HFF-Myc (cell line): ENCODE results near the gene NOS1AP.

Experiments
- DNase-seq: peaks from one replicate; pipeline ENCODE4 v3.0.0-alpha.2; 2011; ENCODE audit warnings: low read depth; ENCODE audit errors: extremely low read depth
- H3K4me3 ChIP-seq: replicated peaks from 2 replicates; pipeline ENCODE4 v1.5.1; 2011; ENCODE audit warnings: low read depth, mild to moderate bottlenecking, control low read depth, low read length
- CTCF ChIP-seq: IDR thresholded peaks from 2 replicates; pipeline ENCODE4 v1.5.1; 2012; ENCODE audit warnings: mild to moderate bottlenecking, low read depth, low read length, control low read depth; ENCODE audit errors: missing control alignments

The NOS1AP gene

GRCh38 chr1:162328512-162328911 lies 259.0 kb downstream of the NOS1AP start:
- TF ChIP-seq CTCF, result no peak
- H3K4me3 ChIP-seq, result no peak overlapping the region
- no peak for DNase-seq

DNA sequence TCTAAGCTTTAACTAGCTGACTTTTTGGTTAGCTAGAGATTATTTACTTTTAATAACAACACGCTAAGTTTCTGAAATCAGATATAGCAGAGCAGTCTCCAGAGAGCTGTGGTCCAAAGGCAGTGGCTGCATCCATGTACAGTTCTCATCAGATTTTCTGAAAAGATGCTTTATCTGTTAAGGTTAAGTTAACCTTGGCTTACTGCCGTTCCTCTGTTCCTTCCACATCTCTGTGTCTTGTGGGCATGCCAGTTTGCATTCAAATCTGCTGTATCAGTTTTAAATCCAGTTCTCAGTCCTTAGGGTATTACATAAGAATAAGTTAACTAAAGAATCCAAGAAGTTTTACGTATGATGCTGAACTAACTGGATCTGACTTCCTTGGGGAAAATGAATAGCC lies 260.3 kb downstream of the NOS1AP start:
- no peak for DNase-seq
- TF ChIP-seq CTCF, result no peak
- H3K4me3 ChIP-seq, result no peak overlapping the region

GRCh38 chr1:162333991-162334390 lies 264.5 kb downstream of the NOS1AP start:
- no peak for TF ChIP-seq CTCF
- no peak for DNase-seq
- H3K4me3 ChIP-seq, result no peak overlapping the region

DNA sequence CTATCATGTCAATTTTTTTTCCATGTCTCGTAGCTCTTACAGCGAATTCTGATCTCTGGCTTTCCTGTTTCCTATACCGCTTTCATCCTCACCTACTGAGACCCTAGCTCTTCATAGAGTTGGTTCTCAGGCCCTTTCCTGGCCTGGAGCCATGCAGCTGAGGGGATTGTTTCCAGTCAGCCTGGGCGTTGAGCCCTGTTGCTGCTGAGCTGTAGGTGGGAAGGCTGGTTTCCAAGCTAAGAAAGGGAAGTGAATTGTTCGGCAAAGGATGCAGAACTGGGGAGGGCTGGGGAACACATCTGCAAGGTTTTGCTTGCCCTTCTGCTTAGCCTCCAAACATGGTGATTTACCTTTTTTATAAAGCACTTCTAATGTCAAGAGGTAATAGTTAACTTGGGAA lies 265.6 kb downstream of the NOS1AP start:
- DNase-seq, result no peak
- H3K4me3 ChIP-seq, result no peak overlapping the region
- no peak for TF ChIP-seq CTCF

GRCh38 chr1:162336621-162337285 lies 267.3 kb downstream of the NOS1AP start:
- no peak overlapping the region for H3K4me3 ChIP-seq
- no peak for TF ChIP-seq CTCF
- no peak for DNase-seq

- H3K4me3 ChIP-seq, result no peak overlapping the region
- TF ChIP-seq CTCF, result no peak
- no peak for DNase-seq
Measured at GRCh38 chr1:162342452-162342983, 273.0 kb downstream of the NOS1AP start.

- H3K4me3 ChIP-seq, result no peak overlapping the region
- no peak for DNase-seq
- no peak for TF ChIP-seq CTCF
Measured at GRCh38 chr1:162343470-162343869, 274.0 kb downstream of the NOS1AP start.
